ENCODE measurements around the gene KRT71. TPM values are rescaled to one million over a fixed set of nuclear protein-coding genes. Genes with fewer than 3 reads are reported as not detected.

Gene KRT71
- total and polyA plus RNA-seq, 2 of the 8 experiments (the other 6 are each of a cell fraction or from before 2014, with no cell fraction given) = not detected

- no peak overlapping the region for H2AFZ ChIP-seq (ENCODE audit: low read length)
- no peak overlapping the region for H3K23ac ChIP-seq (ENCODE audit: insufficient read length)
- H3K27ac ChIP-seq (ENCODE audit: low read depth, low read length) = no peak overlapping the region
- ChIA-PET CTCF (ENCODE audit: partially characterized antibody) (interaction anchor here (0.8 to 1.7 kb wide), 3 partner anchors 10 to 343 kb away, joined by 3 to 4 read pairs (median 3); no protein-coding TSS in a partner anchor), POLR2A (ENCODE audit: partially characterized antibody) (no interaction called here)
- H3K79me1 ChIP-seq (ENCODE audit: low read depth, low read length) = no peaks in the 10 kb centered on the region
- H2BK15ac ChIP-seq (ENCODE audit: low read length) = no peak overlapping the region
- H3K4me3 ChIP-seq (ENCODE audit: extremely low read depth in 1 of 4, insufficient read depth in 2 of 4, low read depth in 3 of 4, low read length in 4 of 4) = no peak overlapping the region
- DNase-seq (ENCODE audit: low read depth in 1 of 2, low spot score in 2 of 2) = no peak
- H3K18ac ChIP-seq (ENCODE audit: extremely low read depth, low read length) = no peak overlapping the region
- H3K14ac ChIP-seq (ENCODE audit: insufficient read length) = no peak overlapping the region
- no peaks in the 10 kb centered on the region for H3K27me3 ChIP-seq (replicated peaks in 1 of 4; ENCODE audit: control insufficient read depth in 3 of 4, extremely low read depth in 1 of 4, insufficient read depth in 3 of 4, low read length in 3 of 4)
- H3K4me1 ChIP-seq (replicated peaks in 1 of 4; ENCODE audit: control insufficient read depth in 3 of 4, insufficient read depth in 4 of 4, low read length in 3 of 4) = no peaks in the 10 kb centered on the region; a peak in 2 of 7 replicates
- H3K4me2 ChIP-seq (ENCODE audit: insufficient read depth in 1 of 2, low read depth in 2 of 2, low read length in 2 of 2) = no peak overlapping the region
- H2BK20ac ChIP-seq (ENCODE audit: low read length) = no peak overlapping the region
- H4K5ac ChIP-seq (ENCODE audit: insufficient read length, low read depth, low read length) = no peak overlapping the region
- H3K36me3 ChIP-seq (ENCODE audit: control insufficient read depth in 2 of 4, insufficient read depth in 4 of 4, low read length in 3 of 4) = no peaks in the 10 kb centered on the region
- H2AK5ac ChIP-seq (ENCODE audit: low read depth, low read length) = no peak overlapping the region
- no peak for FAIRE-seq
- no peak overlapping the region for H4K8ac ChIP-seq (ENCODE audit: extremely low read depth, insufficient read depth, low read length)
- TF ChIP-seq RBBP5 (IDR thresholded peaks at IDR 0.05; ENCODE audit: borderline replicate concordance, low read depth, low read length) (no peak), CTCF (IDR thresholded peaks at IDR 0.05; ENCODE audit: control extremely low read depth in 1 of 3, insufficient read depth in 1 of 3, low read depth in 1 of 3, low read length in 3 of 3) (peak in 1 of 3 experiments; percentile 10; a peak in 1 of 4 replicates), SP2 (IDR thresholded peaks at IDR 0.05; ENCODE audit: low read length) (no peak), RAD21 (IDR thresholded peaks at IDR 0.05 in 1 of 2, conservative IDR thresholded peaks at IDR 0.05 in 1 of 2; ENCODE audit: low read depth in 2 of 2, low read length in 2 of 2) (peak; percentile 13 to 38; a peak in 2 of 4 replicates)
- no peaks in the 10 kb centered on the region for H3K9me3 ChIP-seq (ENCODE audit: insufficient read depth in 2 of 2, low read depth in 1 of 2, low read length in 1 of 2)
- no peak overlapping the region for H3K9ac ChIP-seq (replicated peaks in 1 of 4; ENCODE audit: extremely low read depth in 1 of 4, low read depth in 3 of 4, low read length in 3 of 4)
- no peak overlapping the region for H4K91ac ChIP-seq (replicated peaks; ENCODE audit: insufficient read length, low read length)
- no peaks in the 10 kb centered on the region for H3K23me2 ChIP-seq (ENCODE audit: low read depth, low read length)
- no peak overlapping the region for H2BK5ac ChIP-seq (ENCODE audit: low read depth, low read length)
- H3K56ac ChIP-seq (replicated peaks; ENCODE audit: insufficient read length, low read depth, low read length) = no peak overlapping the region
- no peaks in the 10 kb centered on the region for H4K20me1 ChIP-seq (replicated peaks in 1 of 2; ENCODE audit: control insufficient read depth in 1 of 2, insufficient read depth in 2 of 2, low read length in 2 of 2)
- no peak overlapping the region for H3K4ac ChIP-seq (replicated peaks; ENCODE audit: insufficient read length, low read depth, low read length)
- H2BK120ac ChIP-seq (replicated peaks; ENCODE audit: low read depth, low read length) = no peak overlapping the region
- H3K79me2 ChIP-seq (ENCODE audit: control insufficient read depth in 1 of 2, insufficient read depth in 2 of 2, low read length in 2 of 2) = no peaks in the 10 kb centered on the region
- no peak overlapping the region for H2BK12ac ChIP-seq (ENCODE audit: low read depth, low read length)
Observed at GRCh38 chr12:52542157-52542556, 10.8 kb downstream of the KRT71 start.

Data from H1 (cell line).